Activated CD4-positive, alpha-beta memory T cell treated with anti-CD3 and anti-CD28 coated beads, Interleukin-2, amount 10 ng/mL, durations not matched to agents 7 days and 5 days (primary cell): ENCODE data around the gene FKBP15. TPM values are rescaled to one million over a fixed set of nuclear protein-coding genes. Genes with fewer than 3 reads are reported as not detected.
"Not testable (repeated sequence)": the region's sequence is repeated elsewhere in the genome, so short reads cannot be mapped to it uniquely, and the experiment has no call there.

Experiments used
- CTCF ChIA-PET: fragments of 350-600 bp; sonication (Branson Sonifier 250); formaldehyde crosslinking; loops from one replicate; lab custom pipeline; 2021; ENCODE audit warnings: antibody characterized with exemption, inconsistent platforms; lab: Charles Lee
- POLR2A ChIA-PET: fragments of 350-600 bp; sonication (Branson Sonifier 250); formaldehyde crosslinking; loops from one replicate; lab custom pipeline; 2021; ENCODE audit warnings: antibody characterized with exemption; lab: Charles Lee
- DNase-seq: peaks from one replicate; pipeline ENCODE4 v3.0.0-alpha.2; 2020
- H3K27ac Mint-ChIP-seq: one replicate; pipeline ENCODE4 v1.8.0; 2021; ENCODE audit warnings: mild to moderate bottlenecking, mixed read lengths
- H3K27me3 Mint-ChIP-seq: one replicate; pipeline ENCODE4 v1.8.0; 2021; ENCODE audit warnings: mixed read lengths
- H3K36me3 Mint-ChIP-seq: one replicate; pipeline ENCODE4 v1.8.0; 2021; ENCODE audit warnings: low read depth, mixed read lengths
- H3K4me1 Mint-ChIP-seq: one replicate; pipeline ENCODE4 v1.8.0; 2021; ENCODE audit warnings: mixed read lengths
- H3K4me3 Mint-ChIP-seq: one replicate; pipeline ENCODE4 v1.8.0; 2021; ENCODE audit warnings: mild to moderate bottlenecking, mixed read lengths
- H3K9me3 Mint-ChIP-seq: one replicate; pipeline ENCODE4 v1.8.0; 2021; ENCODE audit warnings: mixed read lengths
- total RNA-seq, 2 experiments: library from RNA; stranded (reverse); gene quantifications; one replicate each; pipeline ENCODE4 v1.2.3, GENCODE V29; 2021

The FKBP15 gene
- total RNA-seq, 2 experiments from 2014 or later = 34.9 to 38.2 TPM

DNA sequence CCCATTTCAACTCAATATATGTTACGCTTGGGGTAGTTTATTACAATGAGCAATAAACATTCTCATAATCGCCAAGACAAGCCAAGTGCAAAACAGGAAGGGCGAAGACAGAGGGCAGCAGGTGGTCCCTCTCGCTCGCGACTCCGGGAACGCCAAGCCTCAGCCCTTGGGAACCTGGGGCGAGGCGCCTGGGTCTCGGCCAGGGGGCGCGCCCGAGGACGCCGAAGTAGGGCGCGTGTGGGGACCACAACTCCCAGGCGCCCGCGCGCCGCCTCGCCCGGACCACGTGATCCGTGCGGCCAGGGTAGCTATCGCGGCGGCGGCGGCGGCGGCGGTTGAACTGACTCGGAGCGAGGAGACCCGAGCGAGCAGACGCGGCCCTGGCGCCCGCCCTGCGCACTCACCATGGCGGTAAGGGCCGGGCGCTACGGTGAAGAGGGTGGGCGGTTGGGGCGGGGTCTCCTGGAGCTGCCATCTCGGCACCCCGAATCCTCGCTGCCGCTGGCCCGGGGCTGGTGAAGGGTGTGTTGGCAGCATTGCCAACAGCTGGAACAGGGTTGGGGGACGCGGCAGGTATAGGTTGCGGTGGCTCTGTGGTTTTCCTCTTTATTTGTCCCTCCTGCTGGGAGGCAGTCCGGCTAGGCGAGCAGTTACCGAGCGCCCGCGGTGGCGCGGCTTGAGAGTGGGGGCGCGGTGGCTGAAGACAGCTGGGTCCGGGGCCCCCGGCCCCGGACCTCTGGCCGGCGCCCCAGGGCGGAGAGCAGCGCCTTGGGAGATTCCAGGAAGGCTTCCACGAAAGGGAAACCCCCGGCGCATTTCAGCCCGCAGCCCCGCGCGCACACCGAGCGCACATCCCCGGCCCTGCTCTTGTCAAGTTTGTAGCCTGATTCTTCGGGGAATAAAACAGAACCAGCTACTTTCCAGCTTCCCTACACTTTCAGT is 70.1 kb downstream of the FKBP15 start, which contains the start of gene SLC31A2:
SLC31A2 (plus strand) TSS at position 338 of the 942 bp plus-strand sequence; CDS start at position 406, 68 bp downstream.
- ChIA-PET CTCF (interaction anchor here (0.6 to 2.6 kb wide), 14 partner anchors 9 to 576 kb away, joined by 3 to 21 read pairs (median 3); partner anchors contain the start of genes ALAD, CDC26 and PRPF4), POLR2A (interaction anchor here (1.0 to 2.3 kb wide), 6 partner anchors 11 to 259 kb away, joined by 3 to 19 read pairs (median 4); partner anchors contain the start of genes C9orf43, CDC26, FKBP15 and POLE3)
- Mint-ChIP-seq H3K9me3 (no peaks in the 10 kb centered on the region), H3K4me3 (peak within 1 kb of the TSS; percentile 75), H3K4me1 (peaks cover 32% of the 10 kb centered on the region), H3K27me3 (peaks cover 1% of the 10 kb centered on the region), H3K36me3 (no peaks in the 10 kb centered on the region), H3K27ac (no peak within 1 kb of the TSS)
- peak; percentile 89 for DNase-seq

DNA sequence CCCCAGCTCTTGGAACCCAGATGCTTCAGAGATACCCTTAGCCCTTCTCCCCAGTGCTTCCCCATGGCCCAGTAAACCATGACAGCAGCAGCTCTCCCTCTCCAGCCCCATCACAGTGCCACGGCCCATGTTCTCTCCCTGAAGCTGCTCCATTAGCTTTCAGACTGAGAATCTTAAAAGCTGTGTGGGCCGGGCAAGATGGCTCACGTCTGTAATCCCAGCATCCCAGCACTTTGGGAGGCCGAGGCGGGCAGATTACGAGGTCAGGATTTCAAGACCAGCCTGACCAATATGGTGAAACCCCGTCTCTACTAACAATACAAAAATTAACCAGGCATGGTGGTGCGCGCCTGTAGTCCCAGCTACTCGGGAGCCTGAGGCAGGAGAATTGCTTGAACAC is 71.5 kb downstream of the FKBP15 start:
- Mint-ChIP-seq H3K27me3 (peaks cover 12% of the 10 kb centered on the region), H3K4me1 (peaks cover 19% of the 10 kb centered on the region)
- POLR2A ChIA-PET, H3K9me3 Mint-ChIP-seq, H3K27ac Mint-ChIP-seq, DNase-seq, H3K36me3 Mint-ChIP-seq, H3K4me3 Mint-ChIP-seq: not testable (repeated sequence)
- CTCF ChIA-PET = interaction anchor here (0.9 to 2.6 kb wide), 2 partner anchors 22 to 37 kb away, joined by 4 to 21 read pairs; no protein-coding TSS in a partner anchor

- ChIA-PET POLR2A (no interaction called here), CTCF (interaction anchor here (0.9 kb wide), 1 partner anchor 22 kb away, joined by 4 read pairs; no protein-coding TSS in a partner anchor)
- H3K36me3 Mint-ChIP-seq = no peaks in the 10 kb centered on the region
- H3K27me3 Mint-ChIP-seq = peaks cover 13% of the 10 kb centered on the region
- H3K27ac Mint-ChIP-seq = no peak overlapping the region
- peaks cover 19% of the 10 kb centered on the region for H3K4me1 Mint-ChIP-seq
- no peaks in the 10 kb centered on the region for H3K9me3 Mint-ChIP-seq
- no peak for DNase-seq
- H3K4me3 Mint-ChIP-seq = no peak overlapping the region
Measured at GRCh38 chr9:113148781-113149510, 72.1 kb downstream of the FKBP15 start.

DNA sequence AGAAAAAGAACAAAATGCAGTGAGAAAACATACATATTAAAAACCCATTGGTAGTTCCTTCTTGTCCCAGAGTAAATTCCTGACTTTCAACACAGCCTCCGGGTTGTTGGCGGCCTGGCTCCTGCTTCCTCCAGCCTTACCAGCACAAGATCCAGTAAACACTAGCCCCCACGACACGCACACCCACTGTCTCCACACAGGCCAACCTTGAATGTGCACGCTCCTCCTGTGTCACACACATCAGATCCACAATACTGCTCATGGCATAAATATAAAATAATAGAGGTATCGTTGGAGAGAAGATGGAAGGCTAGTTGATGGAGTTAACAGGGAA is 72.7 kb downstream of the FKBP15 start:
- no peak for DNase-seq
- peaks cover 19% of the 10 kb centered on the region for H3K4me1 Mint-ChIP-seq
- no peaks in the 10 kb centered on the region for H3K36me3 Mint-ChIP-seq
- H3K27me3 Mint-ChIP-seq = peaks cover 13% of the 10 kb centered on the region
- POLR2A ChIA-PET = no interaction called here
- no peaks in the 10 kb centered on the region for H3K9me3 Mint-ChIP-seq
- CTCF ChIA-PET = no interaction called here
- H3K27ac Mint-ChIP-seq = no peak overlapping the region
- H3K4me3 Mint-ChIP-seq = no peak overlapping the region

DNA sequence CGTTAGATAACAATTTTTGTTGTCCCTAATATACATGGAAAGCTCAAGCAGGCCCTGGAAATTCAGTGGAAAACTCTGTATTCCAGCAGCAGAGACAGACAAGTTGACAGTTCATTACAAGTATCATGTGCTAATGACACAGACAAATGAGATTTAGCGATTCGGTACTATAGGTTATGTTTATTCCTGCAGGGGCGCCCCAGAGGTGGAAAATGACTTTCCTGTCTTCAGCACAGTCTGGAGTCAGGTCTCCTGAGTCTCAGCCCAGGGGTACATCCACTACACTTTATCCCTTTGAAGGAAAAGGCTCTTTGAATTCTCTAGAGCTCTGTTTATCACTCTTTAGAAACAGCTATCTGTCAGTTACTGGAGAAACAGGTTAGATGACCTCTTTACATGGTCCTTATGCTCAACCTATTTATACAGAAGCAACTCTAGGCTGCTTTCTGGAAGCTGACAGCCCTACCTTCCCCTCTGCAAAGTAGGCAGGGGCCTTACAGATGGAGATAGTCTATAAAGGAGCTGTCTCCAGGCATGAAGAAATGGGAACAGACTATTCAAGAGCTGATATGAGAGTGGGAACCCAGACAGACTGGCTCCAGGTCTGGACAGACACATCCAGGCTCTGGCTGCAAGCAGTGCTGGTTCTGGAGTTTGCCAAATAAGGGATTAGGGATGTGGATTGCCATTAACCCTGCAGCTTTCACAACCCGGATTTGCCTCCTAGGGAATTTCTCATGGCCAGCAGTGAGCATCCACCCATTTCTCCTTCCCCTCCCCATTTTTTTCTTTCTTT is 77.4 kb downstream of the FKBP15 start:
- no peak for DNase-seq
- Mint-ChIP-seq H3K4me3 (no peak overlapping the region), H3K36me3 (no peaks in the 10 kb centered on the region), H3K27ac (no peak overlapping the region), H3K9me3 (peaks cover 6% of the 10 kb centered on the region), H3K27me3 (peaks cover 28% of the 10 kb centered on the region), H3K4me1 (no peaks in the 10 kb centered on the region)
- ChIA-PET POLR2A (no interaction called here), CTCF (no interaction called here)

- H3K4me1 Mint-ChIP-seq, POLR2A ChIA-PET, H3K27ac Mint-ChIP-seq, H3K36me3 Mint-ChIP-seq, H3K9me3 Mint-ChIP-seq, DNase-seq, H3K4me3 Mint-ChIP-seq: not testable (repeated sequence)
- CTCF ChIA-PET = interaction anchor here (1.2 kb wide), 1 partner anchor 29 kb away, joined by 5 read pairs; no protein-coding TSS in a partner anchor
- peaks cover 26% of the 10 kb centered on the region for H3K27me3 Mint-ChIP-seq
Measured at GRCh38 chr9:113140896-113141295, 80.2 kb downstream of the FKBP15 start.

DNA sequence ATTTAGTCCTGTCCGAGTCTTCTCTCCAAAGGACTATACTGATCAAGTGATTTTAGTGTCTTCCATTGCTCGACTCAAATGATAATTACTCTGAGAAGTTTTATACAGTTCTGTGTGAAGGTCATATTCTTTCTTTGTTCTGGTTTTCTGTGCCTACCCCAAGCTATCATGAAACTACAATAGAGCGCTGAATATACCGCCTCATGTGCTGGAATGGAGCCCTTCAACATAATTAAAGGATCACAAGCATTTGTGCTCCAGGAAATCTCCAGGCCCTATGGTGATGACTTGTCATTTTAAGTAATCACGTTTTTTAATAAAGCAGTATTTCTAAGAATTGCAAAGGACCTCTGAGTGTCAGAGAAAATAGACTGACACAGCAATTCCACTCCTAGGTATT is 81.1 kb downstream of the FKBP15 start:
- Mint-ChIP-seq H3K4me1 (no peaks in the 10 kb centered on the region), H3K27ac (no peak overlapping the region), H3K27me3 (peaks cover 20% of the 10 kb centered on the region), H3K4me3 (no peak overlapping the region), H3K36me3 (no peaks in the 10 kb centered on the region), H3K9me3 (peaks cover 6% of the 10 kb centered on the region)
- CTCF ChIA-PET = interaction anchor here (1.2 kb wide), 1 partner anchor 28 kb away, joined by 5 read pairs; no protein-coding TSS in a partner anchor
- no peak for DNase-seq
- POLR2A ChIA-PET = interaction anchor here (1.0 kb wide), 1 partner anchor 12 kb away, joined by 3 read pairs; no protein-coding TSS in a partner anchor

DNA sequence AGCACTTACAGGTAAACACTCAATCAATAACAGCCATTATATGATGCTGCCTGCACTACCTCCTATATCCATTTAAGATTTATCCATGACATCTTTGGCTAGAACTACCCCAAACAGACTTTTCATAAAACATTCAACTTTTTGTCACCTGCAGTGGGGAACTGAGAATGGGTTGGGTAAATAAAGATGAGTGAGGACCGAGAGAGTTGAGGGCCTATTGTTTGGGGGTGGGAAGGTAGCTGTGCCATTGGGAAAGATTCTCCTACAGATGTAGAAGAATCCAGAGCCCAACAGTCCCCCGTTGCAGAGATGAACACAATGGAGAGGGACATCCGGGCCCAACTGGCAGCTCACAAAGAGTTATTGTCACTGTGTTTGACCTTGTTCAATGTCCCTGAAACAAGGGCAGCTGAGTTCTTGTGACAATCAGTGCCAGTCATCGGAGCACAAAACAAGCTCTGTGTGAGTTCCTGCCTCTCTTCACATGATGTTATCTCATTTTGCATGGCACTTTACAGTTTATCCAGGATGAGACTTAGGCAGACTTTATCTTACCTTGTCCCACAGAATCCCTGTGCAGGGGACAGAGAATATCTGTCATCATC is 81.8 kb downstream of the FKBP15 start:
- Mint-ChIP-seq H3K4me1 (no peaks in the 10 kb centered on the region), H3K4me3 (no peak overlapping the region), H3K27me3 (peaks cover 15% of the 10 kb centered on the region), H3K27ac (no peak overlapping the region), H3K36me3 (no peaks in the 10 kb centered on the region), H3K9me3 (peaks cover 6% of the 10 kb centered on the region)
- CTCF ChIA-PET = interaction anchor here (1.2 kb wide), 1 partner anchor 27 kb away, joined by 5 read pairs; no protein-coding TSS in a partner anchor
- DNase-seq = no peak
- POLR2A ChIA-PET = interaction anchor here (1.0 kb wide), 1 partner anchor 12 kb away, joined by 3 read pairs; no protein-coding TSS in a partner anchor

DNA sequence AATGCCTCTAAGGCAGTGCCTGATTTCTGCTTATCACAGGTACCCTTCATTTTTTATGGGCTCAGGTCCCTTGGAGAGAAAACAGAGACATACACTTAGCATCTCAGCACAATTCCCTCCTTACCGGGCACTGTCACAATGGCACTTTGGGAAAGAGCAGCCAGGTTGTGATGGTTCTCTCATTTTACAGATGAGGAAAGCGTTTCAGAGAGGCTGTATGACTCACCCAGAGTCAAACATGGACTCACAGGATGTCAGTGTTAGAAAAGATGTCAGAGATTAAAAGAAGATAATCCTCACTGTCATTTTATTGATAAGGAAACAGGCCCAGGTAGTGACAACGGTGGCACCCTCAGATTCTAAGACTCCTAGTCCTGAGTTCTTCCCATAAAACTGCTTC is 82.3 kb downstream of the FKBP15 start:
- Mint-ChIP-seq H3K4me3 (no peak overlapping the region), H3K36me3 (no peaks in the 10 kb centered on the region), H3K27me3 (peaks cover 15% of the 10 kb centered on the region), H3K4me1 (no peaks in the 10 kb centered on the region), H3K27ac (no peak overlapping the region), H3K9me3 (peaks cover 6% of the 10 kb centered on the region)
- no peak for DNase-seq
- CTCF ChIA-PET = no interaction called here
- POLR2A ChIA-PET = interaction anchor here (1.0 kb wide), 1 partner anchor 13 kb away, joined by 3 read pairs; no protein-coding TSS in a partner anchor

- Mint-ChIP-seq H3K27me3 (peaks cover 12% of the 10 kb centered on the region), H3K4me1 (no peaks in the 10 kb centered on the region), H3K9me3 (peaks cover 6% of the 10 kb centered on the region), H3K27ac (no peak overlapping the region), H3K36me3 (no peaks in the 10 kb centered on the region), H3K4me3 (no peak overlapping the region)
- DNase-seq = no peak
- CTCF ChIA-PET = interaction anchor here (0.6 to 2.3 kb wide), 2 partner anchors 25 to 43 kb away, joined by 5 to 7 read pairs; no protein-coding TSS in a partner anchor
- POLR2A ChIA-PET = no interaction called here
Measured at GRCh38 chr9:113137196-113138168, 83.6 kb downstream of the FKBP15 start.

DNA sequence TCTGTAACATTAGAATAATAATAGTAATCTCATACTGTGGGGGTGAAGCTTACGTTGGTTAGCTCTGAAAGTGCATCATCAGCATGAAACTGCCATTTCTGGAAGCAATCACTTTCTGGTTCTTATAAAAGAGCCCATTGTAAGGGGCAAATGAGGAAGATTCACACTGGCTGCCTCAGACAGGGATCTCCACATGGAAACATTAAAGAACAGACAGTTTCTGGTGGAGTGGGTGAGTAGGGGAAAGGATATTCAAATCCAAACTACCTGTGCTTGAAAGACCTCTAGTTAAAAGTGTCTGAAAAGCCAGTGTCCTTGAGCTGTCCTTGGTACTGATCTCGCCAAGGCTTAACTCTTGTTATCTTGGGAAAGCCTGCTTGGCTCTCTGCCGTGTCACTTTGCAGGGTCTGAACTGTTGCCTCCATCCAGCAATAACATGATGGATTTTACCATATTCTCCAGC is 89.4 kb downstream of the FKBP15 start:
- Mint-ChIP-seq H3K4me1 (no peaks in the 10 kb centered on the region), H3K27me3 (peaks cover 12% of the 10 kb centered on the region)
- no peak for DNase-seq

More for the DNA sequence above, 89.4 kb downstream of the FKBP15 start:
- ChIA-PET POLR2A (interaction anchor here (0.8 kb wide), 1 partner anchor 550 kb away, joined by 4 read pairs; no protein-coding TSS in a partner anchor), CTCF (interaction anchor here (0.7 kb wide), 1 partner anchor 19 kb away, joined by 3 read pairs; no protein-coding TSS in a partner anchor)
- H3K4me3 Mint-ChIP-seq = no peak overlapping the region
- no peak overlapping the region for H3K27ac Mint-ChIP-seq
- no peaks in the 10 kb centered on the region for H3K9me3 Mint-ChIP-seq
- no peaks in the 10 kb centered on the region for H3K36me3 Mint-ChIP-seq
